ENCODE measurements around the gene ZNF689. TPM values are rescaled to one million over a fixed set of nuclear protein-coding genes. Genes with fewer than 3 reads are reported as not detected.

ZNF689 gene
- total RNA-seq, 1 experiment from 2014 or later: 10.3 TPM

- no TSS peak for BruUV-seq (replicated peaks)
- H4K20me1 ChIP-seq (ENCODE audit: insufficient read depth): no peaks in the 10 kb centered on the region
- no peak overlapping the region for H3K9ac ChIP-seq (ENCODE audit: low read length)
- no peak for DNase-seq (ENCODE audit: low read depth, low spot score)
- H3K36me3 ChIP-seq (ENCODE audit: control insufficient read depth in 1 of 2, insufficient read depth in 2 of 2, low read length in 2 of 2): peaks cover 12 to 14% of the 10 kb centered on the region in 2 experiments; a peak in 3 of 4 replicates
- no peaks in the 10 kb centered on the region for H3K9me2 ChIP-seq (ENCODE audit: insufficient read depth)
- no peaks in the 10 kb centered on the region for H3K79me2 ChIP-seq (ENCODE audit: insufficient read depth, low read length)
- H3K27ac ChIP-seq (ENCODE audit: low read depth, low read length): no peak overlapping the region
- no peak overlapping the region for H3K4me3 ChIP-seq (replicated peaks in 1 of 2; ENCODE audit: low read depth in 1 of 2, low read length in 2 of 2)
- RAD21 ChIA-PET (ENCODE audit: low non-redundant PET in 1 of 2, low total read pairs in 2 of 2, uncharacterized antibody in 2 of 2, unreplicated experiment in 2 of 2): no interaction called here
- H3K4me1 ChIP-seq (ENCODE audit: control insufficient read depth in 1 of 2, insufficient read depth in 2 of 2, low read length in 2 of 2): peaks cover 0 to 5% of the 10 kb centered on the region in 2 experiments; a peak in 3 of 4 replicates
- H3K4me2 ChIP-seq (ENCODE audit: low read length): no peak overlapping the region
- intact Hi-C loops (cut with micrococcal nuclease): no loop called here
- H3K9me3 ChIP-seq (ENCODE audit: control insufficient read depth in 1 of 2, insufficient read depth in 1 of 2, low read depth in 1 of 2, low read length in 2 of 2): no peaks in the 10 kb centered on the region
- CTCF ChIA-PET: interaction anchor here (0.9 kb wide), 1 partner anchor 9 kb away, joined by 3 read pairs; no protein-coding TSS in a partner anchor
- 0 out of 2 replicates have a peak, but pooled peaks have one; percentile 11 for TF ChIP-seq ZFX (IDR thresholded peaks at IDR 0.05)
- TF ChIP-seq, protein P1, sequence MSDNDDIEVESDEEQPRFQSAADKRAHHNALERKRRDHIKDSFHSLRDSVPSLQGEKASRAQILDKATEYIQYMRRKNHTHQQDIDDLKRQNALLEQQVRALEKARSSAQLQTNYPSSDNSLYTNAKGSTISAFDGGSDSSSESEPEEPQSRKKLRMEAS (IDR thresholded peaks at IDR 0.05): no peak
- H3K27me3 ChIP-seq (ENCODE audit: insufficient read depth, low read length): no peaks in the 10 kb centered on the region
- no peak overlapping the region for H2AFZ ChIP-seq (ENCODE audit: low read depth, low read length, poor library complexity, severe bottlenecking)
- POLR2A ChIA-PET: interaction anchor here (1.5 kb wide), 1 partner anchor 44 kb away, joined by 3 read pairs; the partner anchor contains the start of gene ZNF764
- ATAC-seq: no peak
Measured at GRCh38 chr16:30602616-30603277, 7.4 kb downstream of the ZNF689 start.

DNA sequence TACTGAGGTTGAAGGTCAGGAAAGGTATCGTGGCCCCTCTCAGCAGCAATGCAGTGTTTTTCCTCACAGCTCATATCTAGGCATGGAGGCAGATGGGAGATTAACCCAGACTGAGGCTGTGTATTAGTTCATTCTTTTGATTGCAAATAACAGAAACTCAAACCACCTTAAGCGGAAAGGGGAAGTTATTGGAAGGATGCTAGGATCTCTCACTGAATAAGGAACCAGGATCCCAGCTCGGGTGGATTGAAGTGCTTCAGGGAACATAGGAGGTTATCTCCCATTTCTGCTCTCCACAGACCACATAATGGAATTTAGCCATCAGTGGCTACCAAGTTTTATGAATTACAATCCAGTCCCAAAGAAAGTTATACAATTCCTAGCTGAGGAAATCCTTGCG, 8.2 kb downstream of the ZNF689 start:
- Histone ChIP-seq H3K9ac (ENCODE audit: low read length) (no peak overlapping the region), H3K4me1 (ENCODE audit: control insufficient read depth in 1 of 2, insufficient read depth in 2 of 2, low read length in 2 of 2) (peaks cover 0 to 5% of the 10 kb centered on the region in 2 experiments; a peak in 3 of 4 replicates), H3K9me3 (ENCODE audit: control insufficient read depth in 1 of 2, insufficient read depth in 1 of 2, low read depth in 1 of 2, low read length in 2 of 2) (no peaks in the 10 kb centered on the region), H3K4me2 (ENCODE audit: low read length) (no peak overlapping the region), H3K27ac (ENCODE audit: low read depth, low read length) (no peak overlapping the region), H4K20me1 (ENCODE audit: insufficient read depth) (no peaks in the 10 kb centered on the region), H3K27me3 (ENCODE audit: insufficient read depth, low read length) (no peaks in the 10 kb centered on the region), H3K4me3 (replicated peaks in 1 of 2; ENCODE audit: low read depth in 1 of 2, low read length in 2 of 2) (no peak overlapping the region), H3K79me2 (ENCODE audit: insufficient read depth, low read length) (no peaks in the 10 kb centered on the region), H3K36me3 (ENCODE audit: control insufficient read depth in 1 of 2, insufficient read depth in 2 of 2, low read length in 2 of 2) (peaks cover 12 to 14% of the 10 kb centered on the region in 2 experiments; a peak in 3 of 4 replicates), H3K9me2 (ENCODE audit: insufficient read depth) (no peaks in the 10 kb centered on the region), H2AFZ (ENCODE audit: low read depth, low read length, poor library complexity, severe bottlenecking) (no peak overlapping the region)
- ChIA-PET POLR2A (interaction anchor here (1.5 kb wide), 1 partner anchor 44 kb away, joined by 3 read pairs; the partner anchor contains the start of gene ZNF764), RAD21 (ENCODE audit: low non-redundant PET in 1 of 2, low total read pairs in 2 of 2, uncharacterized antibody in 2 of 2, unreplicated experiment in 2 of 2) (no interaction called here), CTCF (no interaction called here)
- no peak for DNase-seq (ENCODE audit: low read depth, low spot score)
- intact Hi-C loops (cut with micrococcal nuclease): no loop called here
- no peak for TF ChIP-seq REST (IDR thresholded peaks at IDR 0.05; ENCODE audit: low read depth)
- TF ChIP-seq, protein P2, sequence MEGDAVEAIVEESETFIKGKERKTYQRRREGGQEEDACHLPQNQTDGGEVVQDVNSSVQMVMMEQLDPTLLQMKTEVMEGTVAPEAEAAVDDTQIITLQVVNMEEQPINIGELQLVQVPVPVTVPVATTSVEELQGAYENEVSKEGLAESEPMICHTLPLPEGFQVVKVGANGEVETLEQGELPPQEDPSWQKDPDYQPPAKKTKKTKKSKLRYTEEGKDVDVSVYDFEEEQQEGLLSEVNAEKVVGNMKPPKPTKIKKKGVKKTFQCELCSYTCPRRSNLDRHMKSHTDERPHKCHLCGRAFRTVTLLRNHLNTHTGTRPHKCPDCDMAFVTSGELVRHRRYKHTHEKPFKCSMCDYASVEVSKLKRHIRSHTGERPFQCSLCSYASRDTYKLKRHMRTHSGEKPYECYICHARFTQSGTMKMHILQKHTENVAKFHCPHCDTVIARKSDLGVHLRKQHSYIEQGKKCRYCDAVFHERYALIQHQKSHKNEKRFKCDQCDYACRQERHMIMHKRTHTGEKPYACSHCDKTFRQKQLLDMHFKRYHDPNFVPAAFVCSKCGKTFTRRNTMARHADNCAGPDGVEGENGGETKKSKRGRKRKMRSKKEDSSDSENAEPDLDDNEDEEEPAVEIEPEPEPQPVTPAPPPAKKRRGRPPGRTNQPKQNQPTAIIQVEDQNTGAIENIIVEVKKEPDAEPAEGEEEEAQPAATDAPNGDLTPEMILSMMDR (IDR thresholded peaks at IDR 0.05 in 2 of 3, conservative IDR thresholded peaks at IDR 0.05 in 1 of 3; ENCODE audit: borderline replicate concordance in 1 of 3, insufficient read depth in 1 of 3, low read depth in 2 of 3, low read length in 2 of 3): no peak
- no peak for ATAC-seq
- no TSS peak for BruUV-seq (replicated peaks)
